GM21528 (cell line): ENCODE measurements around the gene ASCC1.

ENCODE experiments used
- ATAC-seq: cut with Tn5 transposase; IDR thresholded peaks from one replicate; pipeline ENCODE4 v1.9.1; 2021; ENCODE audit warnings: mild to moderate bottlenecking, moderate library complexity; ENCODE audit not compliant: unreplicated experiment, low FRiP score

The ASCC1 gene

DNA sequence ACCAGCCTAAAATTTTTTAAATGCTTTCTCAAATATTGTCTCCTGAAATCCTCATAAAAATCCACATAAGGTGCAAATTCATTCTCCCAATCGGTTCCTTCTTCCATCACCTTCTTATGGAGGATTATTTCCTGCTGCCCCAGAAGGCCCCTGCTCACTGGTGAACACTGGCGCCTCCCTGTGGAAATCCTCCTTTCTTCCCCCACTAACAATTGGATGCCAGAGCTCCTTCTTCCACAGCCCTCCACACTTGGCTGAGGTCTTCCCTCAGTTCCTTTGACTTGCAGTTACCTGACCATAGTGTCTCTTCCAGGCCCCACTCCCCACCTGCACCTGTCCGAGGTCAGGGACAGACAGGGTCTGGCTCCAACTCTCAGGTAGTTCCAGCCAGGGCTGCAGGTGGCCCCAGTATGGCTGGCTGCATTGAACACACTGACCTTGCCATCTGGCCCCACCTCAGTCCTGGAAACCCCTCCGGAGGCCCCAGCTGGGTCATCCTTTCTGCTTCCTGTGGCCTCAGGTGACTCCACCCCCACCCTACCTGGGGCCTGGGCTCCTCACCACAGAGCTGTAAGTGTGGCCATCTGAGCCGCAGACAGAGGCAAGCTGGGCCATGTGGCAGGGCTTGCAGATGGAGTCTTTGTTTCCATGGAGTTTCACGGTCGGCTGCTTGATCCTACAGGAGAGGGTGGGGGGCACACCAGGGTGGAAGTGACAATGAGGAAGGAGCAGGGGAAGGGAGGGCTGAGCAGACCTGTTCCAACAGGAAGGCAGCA lies 146.1 kb downstream of the ASCC1 start:
- no peak for ATAC-seq

GRCh38 chr10:72068901-72069446 lies 147.1 kb downstream of the ASCC1 start:
- no peak for ATAC-seq

- no peak for ATAC-seq
These were observed 147.8 kb downstream of the ASCC1 start for GRCh38 chr10:72068126-72068765.

- ATAC-seq, result no peak
These were observed 148.5 kb downstream of the ASCC1 start for GRCh38 chr10:72067463-72068125.

- ATAC-seq, result no peak
These were observed 149.5 kb downstream of the ASCC1 start for GRCh38 chr10:72066318-72067284.

GRCh38 chr10:72065439-72066025 lies 150.5 kb downstream of the ASCC1 start:
- ATAC-seq, result no peak

DNA sequence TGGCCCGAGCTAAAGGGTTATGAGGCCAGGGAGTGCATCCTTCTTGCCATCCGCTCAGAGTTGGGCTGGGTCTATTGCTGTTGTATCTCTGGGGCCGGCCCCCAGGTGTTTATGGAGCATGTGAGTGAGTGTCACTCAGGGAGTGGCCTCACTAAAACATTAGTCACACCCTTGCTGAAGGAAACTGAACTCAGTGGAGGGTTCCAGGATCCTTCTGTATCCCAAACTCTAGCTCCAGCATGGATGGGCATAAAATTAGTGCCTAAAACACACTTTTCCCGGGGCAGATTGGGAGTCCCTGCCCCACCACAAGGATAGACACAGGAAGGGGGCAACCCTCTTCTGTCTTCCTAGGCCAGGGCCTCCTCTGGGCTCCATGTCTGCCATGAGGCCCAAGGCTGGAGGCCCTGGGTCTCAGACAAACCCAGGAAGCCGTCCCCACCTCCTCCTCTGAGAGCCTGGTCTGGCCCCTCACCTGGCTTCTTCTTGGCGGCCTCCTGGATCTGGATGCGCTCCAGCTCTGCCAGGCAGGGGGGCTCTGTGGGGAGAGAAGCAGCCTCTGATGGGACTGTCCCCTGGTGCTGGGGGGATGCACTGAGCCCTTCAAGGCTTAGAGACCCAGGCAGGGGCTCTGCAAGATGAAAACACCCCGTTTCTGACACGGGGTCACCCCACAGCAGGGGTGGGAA lies 152.2 kb downstream of the ASCC1 start:
- ATAC-seq, result no peak

GRCh38 chr10:72062832-72063702 lies 153.0 kb downstream of the ASCC1 start:
- ATAC-seq, result no peak

DNA sequence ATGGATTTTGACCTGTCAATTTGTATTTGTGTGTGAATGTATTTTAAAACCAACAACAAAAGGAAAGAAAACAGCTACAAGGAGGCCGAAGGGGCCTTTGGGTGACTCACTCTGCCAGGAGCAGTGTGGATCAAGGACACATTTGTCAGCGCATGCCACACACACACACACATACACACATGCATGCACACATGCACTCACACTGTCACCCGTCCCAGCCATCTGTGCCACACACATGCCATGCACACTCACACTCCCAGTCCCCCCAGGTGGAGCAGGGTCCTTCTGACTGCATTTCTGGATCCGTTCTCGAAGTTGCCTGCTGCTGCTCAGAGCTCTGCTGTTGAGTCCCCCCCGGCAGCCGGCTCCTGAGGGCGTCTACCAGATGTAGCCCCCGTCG lies 153.7 kb downstream of the ASCC1 start:
- no peak for ATAC-seq

GRCh38 chr10:72061930-72062329 lies 154.1 kb downstream of the ASCC1 start:
- no peak for ATAC-seq

- no peak for ATAC-seq
These were observed 154.6 kb downstream of the ASCC1 start for GRCh38 chr10:72061491-72061890.

GRCh38 chr10:72059843-72060822 lies 155.9 kb downstream of the ASCC1 start:
- ATAC-seq, result no peak

DNA sequence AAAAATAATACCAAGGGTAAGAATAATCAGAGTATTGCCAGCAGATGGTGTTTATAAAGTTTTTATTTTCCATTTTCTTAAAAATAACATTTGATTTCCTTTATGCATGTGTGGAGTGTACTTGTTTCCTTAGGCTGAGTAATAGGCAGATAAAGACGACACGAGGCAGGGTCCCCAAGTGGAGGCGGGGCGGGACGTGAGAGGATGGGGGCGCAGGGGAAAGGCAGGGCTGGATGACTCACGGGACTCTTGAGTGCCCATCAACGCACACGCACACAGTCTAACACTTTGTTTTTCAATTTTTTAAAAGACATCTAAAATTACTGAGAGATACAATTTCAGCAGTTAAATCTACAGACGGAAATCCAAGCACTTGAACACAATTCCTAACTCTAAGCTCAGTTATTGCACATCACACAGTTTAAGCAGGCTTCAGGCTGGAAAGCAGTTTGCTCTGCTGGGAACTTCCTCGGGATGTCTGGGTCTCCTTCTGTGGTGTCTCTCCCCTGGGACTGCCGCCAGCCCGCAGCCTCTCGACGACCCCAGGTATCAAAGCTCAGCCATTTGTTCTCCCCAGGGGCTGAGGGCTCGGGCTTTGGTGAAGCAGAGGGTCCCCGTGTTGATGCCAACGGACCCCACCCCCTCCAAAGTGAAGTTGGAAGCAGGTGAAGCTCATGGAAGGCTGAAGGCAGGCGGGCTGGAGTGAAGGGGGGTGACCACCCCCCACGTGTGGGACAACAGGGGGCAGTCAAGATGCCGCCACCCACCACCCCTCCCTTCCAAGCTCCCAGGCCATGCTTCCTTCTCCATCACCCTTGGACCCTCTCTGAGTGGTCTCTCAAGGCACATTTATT lies 156.9 kb downstream of the ASCC1 start:
- no peak for ATAC-seq

DNA sequence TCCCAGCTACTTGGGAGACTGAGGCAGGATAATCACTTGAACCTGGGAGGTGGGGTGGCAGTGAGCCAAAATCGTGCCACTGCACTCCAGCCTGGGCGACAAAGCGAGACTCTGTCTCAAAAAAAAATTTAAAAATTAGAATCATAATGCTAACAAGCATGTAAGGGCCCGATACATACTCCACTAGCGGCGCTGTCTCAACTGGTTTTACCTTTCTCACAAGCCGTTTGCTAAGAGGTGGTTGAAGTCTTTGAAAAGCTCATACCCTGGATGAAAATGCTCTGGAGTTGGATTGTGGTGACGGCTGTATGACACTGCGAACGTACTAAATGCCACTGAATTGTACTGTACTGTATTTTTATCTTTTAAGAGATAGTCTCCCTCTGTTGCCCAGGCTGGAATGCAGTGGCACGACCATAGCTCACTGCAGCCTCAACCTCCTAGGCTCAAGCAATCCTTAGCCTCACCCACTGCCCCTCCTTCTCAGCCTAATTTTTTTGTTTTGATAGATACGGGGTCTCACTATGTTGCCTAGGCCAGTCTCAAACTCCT lies 157.7 kb downstream of the ASCC1 start:
- no peak for ATAC-seq

GRCh38 chr10:72056932-72057751 lies 158.9 kb downstream of the ASCC1 start:
- ATAC-seq, result no peak
